ENCODE data around the gene DDR1. TPM values are rescaled to one million over a fixed set of nuclear protein-coding genes. Genes with fewer than 3 reads are reported as not detected.
"Not testable (repeated sequence)": the region's sequence is repeated elsewhere in the genome, so short reads cannot be mapped to it uniquely, and the experiment has no call there.

Gene DDR1
- total RNA-seq, 6 experiments from 2014 or later: 3.2 to 9.9 (median 5.0) TPM

DNA sequence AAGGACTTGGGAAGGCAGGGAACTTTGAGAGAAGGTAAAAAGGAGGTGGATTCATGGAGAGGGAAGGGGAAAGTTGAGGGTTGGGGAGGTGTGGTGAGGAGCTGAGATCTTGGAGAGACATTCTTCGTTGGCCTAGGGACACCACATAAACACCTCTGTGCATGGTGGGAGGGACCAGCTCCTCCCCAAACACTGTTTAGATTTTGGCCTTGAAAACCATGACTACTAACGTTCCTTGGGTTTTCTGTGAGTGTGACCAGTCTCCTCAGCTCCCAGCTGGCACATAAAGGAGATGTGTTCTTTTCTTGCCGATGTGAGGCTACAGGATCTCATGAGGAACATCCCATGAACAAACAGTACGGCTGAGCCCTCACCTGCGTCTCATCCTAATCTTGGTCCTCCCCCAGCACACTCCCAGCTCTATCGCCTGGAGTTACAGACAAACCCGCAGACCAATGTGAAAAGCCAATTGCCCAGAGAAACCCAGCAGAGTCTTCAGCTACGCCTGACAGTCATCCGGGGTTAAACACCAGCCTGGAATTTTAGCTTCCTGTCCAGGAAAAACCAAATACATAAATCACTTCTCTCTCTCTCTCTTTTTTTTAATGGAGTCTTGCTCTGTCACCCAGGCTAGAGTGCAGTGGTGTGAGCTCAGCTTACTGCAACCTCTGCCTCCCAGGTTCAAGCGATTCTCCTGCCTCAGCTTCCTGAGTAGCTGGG, 22.0 kb upstream of the DDR1 start:
- 73% methylated on average over 7 of the region's 10 CpGs for WGBS (ENCODE audit: insufficient coverage, low coverage, low lambda C conversion rate, missing lambda C conversion rate)
- ATAC-seq (no peak), DNase-seq (no peak)
- intact Hi-C loops (cut with DNase I): no loop called here
- H3K4me3 ChIP-seq: no peak overlapping the region
- no peak for TF ChIP-seq POLR2A (IDR thresholded peaks at IDR 0.05)
- TF ChIP-seq, protein P1, sequence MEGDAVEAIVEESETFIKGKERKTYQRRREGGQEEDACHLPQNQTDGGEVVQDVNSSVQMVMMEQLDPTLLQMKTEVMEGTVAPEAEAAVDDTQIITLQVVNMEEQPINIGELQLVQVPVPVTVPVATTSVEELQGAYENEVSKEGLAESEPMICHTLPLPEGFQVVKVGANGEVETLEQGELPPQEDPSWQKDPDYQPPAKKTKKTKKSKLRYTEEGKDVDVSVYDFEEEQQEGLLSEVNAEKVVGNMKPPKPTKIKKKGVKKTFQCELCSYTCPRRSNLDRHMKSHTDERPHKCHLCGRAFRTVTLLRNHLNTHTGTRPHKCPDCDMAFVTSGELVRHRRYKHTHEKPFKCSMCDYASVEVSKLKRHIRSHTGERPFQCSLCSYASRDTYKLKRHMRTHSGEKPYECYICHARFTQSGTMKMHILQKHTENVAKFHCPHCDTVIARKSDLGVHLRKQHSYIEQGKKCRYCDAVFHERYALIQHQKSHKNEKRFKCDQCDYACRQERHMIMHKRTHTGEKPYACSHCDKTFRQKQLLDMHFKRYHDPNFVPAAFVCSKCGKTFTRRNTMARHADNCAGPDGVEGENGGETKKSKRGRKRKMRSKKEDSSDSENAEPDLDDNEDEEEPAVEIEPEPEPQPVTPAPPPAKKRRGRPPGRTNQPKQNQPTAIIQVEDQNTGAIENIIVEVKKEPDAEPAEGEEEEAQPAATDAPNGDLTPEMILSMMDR (IDR thresholded peaks at IDR 0.05): no peak
- H3K27me3 ChIP-seq: no peaks in the 10 kb centered on the region
- no peak overlapping the region for H3K27ac ChIP-seq
- no peaks in the 10 kb centered on the region for H3K4me1 ChIP-seq
- H3K9me3 ChIP-seq: no peaks in the 10 kb centered on the region
- H3K36me3 ChIP-seq: no peaks in the 10 kb centered on the region

DNA sequence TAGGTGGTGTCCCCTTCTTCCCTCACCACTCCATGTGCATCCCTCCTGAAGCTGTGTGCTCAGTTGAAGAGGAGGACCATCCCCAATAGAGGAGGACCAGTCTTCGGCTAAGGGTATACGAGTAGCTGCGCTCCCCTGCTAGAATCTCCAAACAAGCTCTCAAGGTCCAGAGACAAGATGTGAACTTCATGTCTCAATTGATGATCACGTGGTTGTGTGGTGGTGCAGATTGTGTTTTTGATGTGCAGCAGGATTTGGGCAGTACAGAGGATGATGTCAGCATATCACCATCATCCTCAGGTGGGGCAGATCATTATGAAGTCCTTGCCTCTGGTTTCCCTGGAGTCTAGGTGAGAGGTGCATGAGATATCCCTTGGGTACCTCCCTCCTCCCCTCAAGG, 20.0 kb upstream of the DDR1 start:
- no peaks in the 10 kb centered on the region for H3K9me3 ChIP-seq
- TF ChIP-seq POLR2A (IDR thresholded peaks at IDR 0.05): no peak
- TF ChIP-seq, protein P1 (IDR thresholded peaks at IDR 0.05): no peak
- 74% methylated on average over 4 of the region's 4 CpGs for WGBS (ENCODE audit: insufficient coverage, low coverage, low lambda C conversion rate, missing lambda C conversion rate)
- H3K4me3 ChIP-seq: no peak overlapping the region
- H3K27me3 ChIP-seq: no peaks in the 10 kb centered on the region
- no peaks in the 10 kb centered on the region for H3K4me1 ChIP-seq
- no peak overlapping the region for H3K27ac ChIP-seq
- no peak for ATAC-seq
- no peak for DNase-seq
- H3K36me3 ChIP-seq: no peaks in the 10 kb centered on the region
- intact Hi-C loops (cut with DNase I): no loop called here

DNA sequence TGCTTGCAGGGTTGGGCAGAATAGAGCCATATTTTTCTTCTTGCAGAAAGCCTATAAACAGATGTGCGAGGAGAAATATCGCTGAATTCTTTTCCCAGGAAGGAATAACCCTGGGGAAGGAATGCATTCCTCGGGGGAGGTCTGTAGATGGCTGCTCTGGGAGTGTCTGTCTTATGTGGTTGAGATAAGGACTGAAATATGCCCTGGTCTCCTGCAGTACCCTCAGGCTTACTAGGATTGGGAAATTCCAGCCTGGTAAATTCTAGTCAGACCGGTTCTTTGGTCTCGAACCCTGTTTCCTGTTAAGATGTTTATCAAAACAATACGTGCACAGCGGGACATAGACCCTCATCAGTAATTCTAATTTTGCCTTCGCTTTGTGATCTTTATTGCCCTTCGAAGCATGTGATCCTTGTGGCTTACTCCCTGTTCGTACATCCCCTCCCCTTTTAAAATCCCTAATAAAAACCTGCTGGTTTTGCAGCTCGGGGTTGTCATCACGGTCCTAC, 15.0 kb upstream of the DDR1 start:
- intact Hi-C loops (cut with DNase I); H3K36me3 ChIP-seq; H3K4me1 ChIP-seq; H3K4me3 ChIP-seq; H3K27me3 ChIP-seq; H3K27ac ChIP-seq; H3K9me3 ChIP-seq; ATAC-seq; DNase-seq: not testable (repeated sequence)
- WGBS (ENCODE audit: insufficient coverage, low coverage, low lambda C conversion rate, missing lambda C conversion rate): 82% methylated on average over 12 of the region's 12 CpGs

DNA sequence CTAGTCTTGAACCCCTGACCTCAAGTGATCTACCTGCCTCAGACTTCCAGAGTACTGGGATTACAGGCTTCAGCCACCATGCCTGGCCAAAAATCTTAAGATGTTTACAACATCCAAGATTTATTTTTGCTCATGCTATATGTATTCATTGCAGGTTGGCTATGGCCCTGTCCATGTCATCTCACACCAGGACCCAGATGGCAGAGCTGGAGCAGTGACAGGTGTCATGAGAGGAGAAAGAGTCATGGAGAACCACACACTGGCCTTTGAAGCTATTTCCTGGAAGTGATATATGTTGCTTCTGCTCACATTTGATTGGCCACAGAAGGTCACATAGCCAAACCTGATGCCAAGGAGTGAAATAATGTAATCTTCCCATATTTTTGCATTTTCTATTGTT, 13.8 kb upstream of the DDR1 start:
- no peaks in the 10 kb centered on the region for H3K4me1 ChIP-seq
- H3K36me3 ChIP-seq: no peaks in the 10 kb centered on the region
- H3K4me3 ChIP-seq: no peak overlapping the region
- no peak for DNase-seq
- no peaks in the 10 kb centered on the region for H3K9me3 ChIP-seq
- no peaks in the 10 kb centered on the region for H3K27me3 ChIP-seq
- intact Hi-C loops (cut with DNase I): no loop called here
- no peak for ATAC-seq
- TF ChIP-seq, protein P1 (IDR thresholded peaks at IDR 0.05): no peak
- no peak for TF ChIP-seq POLR2A (IDR thresholded peaks at IDR 0.05)
- H3K27ac ChIP-seq: no peak overlapping the region

DNA sequence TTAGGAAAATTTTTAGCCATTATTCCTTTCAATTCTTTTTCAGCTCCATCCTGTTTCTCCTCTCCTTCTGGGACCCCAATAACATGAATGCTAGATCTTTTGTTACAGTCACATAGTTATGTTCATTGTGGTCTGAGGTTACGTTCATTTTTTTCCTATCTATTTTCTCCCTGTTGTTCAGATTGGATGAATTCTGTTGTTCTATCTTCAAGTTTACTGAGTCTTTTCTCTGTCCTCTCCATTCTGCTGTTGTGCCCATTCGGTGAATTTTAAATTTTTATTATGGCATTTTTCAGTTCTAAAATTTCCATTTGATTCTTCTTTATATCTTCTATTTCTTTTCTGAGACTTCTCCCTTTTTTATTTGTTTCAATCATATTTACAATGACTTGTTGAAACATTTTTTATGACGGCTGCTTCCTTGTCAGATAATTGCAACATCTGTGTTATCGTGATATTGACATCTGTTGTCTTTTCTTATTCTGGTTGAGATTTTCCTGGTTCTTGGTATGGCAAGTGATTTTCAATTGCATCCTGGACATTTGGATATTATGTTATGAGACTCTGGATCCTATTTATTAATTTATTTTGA, 12.6 kb upstream of the DDR1 start:
- Histone ChIP-seq H3K4me3 (no peak overlapping the region), H3K36me3 (no peaks in the 10 kb centered on the region), H3K4me1 (no peaks in the 10 kb centered on the region), H3K27me3 (no peaks in the 10 kb centered on the region), H3K9me3 (no peaks in the 10 kb centered on the region), H3K27ac (no peak overlapping the region)
- DNase-seq (no peak), ATAC-seq (no peak)
- intact Hi-C loops (cut with DNase I): no loop called here
- 57% methylated on average over 4 of the region's 4 CpGs for WGBS (ENCODE audit: insufficient coverage, low coverage, low lambda C conversion rate, missing lambda C conversion rate)
- TF ChIP-seq, protein P1 (IDR thresholded peaks at IDR 0.05): no peak
- no peak for TF ChIP-seq POLR2A (IDR thresholded peaks at IDR 0.05)
